Measurements from ENCODE around the gene PCDH9. TPM values are rescaled to one million over a fixed set of nuclear protein-coding genes. Genes with fewer than 3 reads are reported as not detected.

Gene PCDH9
- total RNA-seq, 2 experiments from 2014 or later: 0.14 to 0.17 TPM

GRCh38 chr13:66984241-66984640, 245.9 kb downstream of the PCDH9 start:
- POLR2A ChIA-PET: no interaction called here
- H3K9me3 Mint-ChIP-seq: peaks cover 2% of the 10 kb centered on the region
- H3K4me1 Mint-ChIP-seq: no peaks in the 10 kb centered on the region
- DNase-seq (no peak), ATAC-seq (ENCODE audit: low read depth) (no peak)
- H3K4me3 Mint-ChIP-seq: no peak overlapping the region
- no peaks in the 10 kb centered on the region for H3K27me3 Mint-ChIP-seq
- H3K27ac Mint-ChIP-seq: no peak overlapping the region
- H3K36me3 Mint-ChIP-seq: no peaks in the 10 kb centered on the region

GRCh38 chr13:66981912-66982311, 248.2 kb downstream of the PCDH9 start:
- ATAC-seq (ENCODE audit: low read depth): no peak
- no peak for DNase-seq
- Mint-ChIP-seq H3K4me3 (no peak overlapping the region), H3K36me3 (no peaks in the 10 kb centered on the region), H3K9me3 (peaks cover 2% of the 10 kb centered on the region), H3K4me1 (no peaks in the 10 kb centered on the region), H3K27me3 (no peaks in the 10 kb centered on the region), H3K27ac (no peak overlapping the region)
- POLR2A ChIA-PET: no interaction called here

- H3K36me3 Mint-ChIP-seq: no peaks in the 10 kb centered on the region
- no peak for DNase-seq
- H3K27ac Mint-ChIP-seq: no peak overlapping the region
- no peak overlapping the region for H3K4me3 Mint-ChIP-seq
- no peaks in the 10 kb centered on the region for H3K9me3 Mint-ChIP-seq
- no peak for ATAC-seq (ENCODE audit: low read depth)
- POLR2A ChIA-PET: no interaction called here
- no peaks in the 10 kb centered on the region for H3K27me3 Mint-ChIP-seq
- no peaks in the 10 kb centered on the region for H3K4me1 Mint-ChIP-seq
Measured at GRCh38 chr13:66977161-66977560, 253.0 kb downstream of the PCDH9 start.

- no peak overlapping the region for H3K4me3 Mint-ChIP-seq
- H3K9me3 Mint-ChIP-seq: no peaks in the 10 kb centered on the region
- ATAC-seq (ENCODE audit: low read depth) (no peak), DNase-seq (no peak)
- no peaks in the 10 kb centered on the region for H3K36me3 Mint-ChIP-seq
- POLR2A ChIA-PET: no interaction called here
- no peaks in the 10 kb centered on the region for H3K4me1 Mint-ChIP-seq
- H3K27me3 Mint-ChIP-seq: no peaks in the 10 kb centered on the region
- no peak overlapping the region for H3K27ac Mint-ChIP-seq
Measured at GRCh38 chr13:66974889-66975288, 255.2 kb downstream of the PCDH9 start.

- POLR2A ChIA-PET: no interaction called here
- no peak for DNase-seq
- Mint-ChIP-seq H3K4me3 (no peak overlapping the region), H3K27me3 (no peaks in the 10 kb centered on the region), H3K4me1 (no peaks in the 10 kb centered on the region), H3K36me3 (no peaks in the 10 kb centered on the region), H3K27ac (no peak overlapping the region), H3K9me3 (no peaks in the 10 kb centered on the region)
- ATAC-seq (ENCODE audit: low read depth): no peak
Measured at GRCh38 chr13:66974174-66974573, 256.0 kb downstream of the PCDH9 start.

GRCh38 chr13:66972659-66973058, 257.5 kb downstream of the PCDH9 start:
- Mint-ChIP-seq H3K9me3 (no peaks in the 10 kb centered on the region), H3K36me3 (no peaks in the 10 kb centered on the region), H3K27ac (no peak overlapping the region), H3K4me3 (no peak overlapping the region), H3K4me1 (no peaks in the 10 kb centered on the region), H3K27me3 (no peaks in the 10 kb centered on the region)
- ATAC-seq (ENCODE audit: low read depth): no peak
- POLR2A ChIA-PET: no interaction called here
- no peak for DNase-seq

GRCh38 chr13:66971004-66971403, 259.1 kb downstream of the PCDH9 start:
- Mint-ChIP-seq H3K4me3 (no peak overlapping the region), H3K27me3 (no peaks in the 10 kb centered on the region), H3K4me1 (no peaks in the 10 kb centered on the region), H3K27ac (no peak overlapping the region), H3K9me3 (no peaks in the 10 kb centered on the region), H3K36me3 (no peaks in the 10 kb centered on the region)
- ATAC-seq (ENCODE audit: low read depth): no peak
- POLR2A ChIA-PET: no interaction called here
- no peak for DNase-seq

GRCh38 chr13:66969291-66969690, 260.8 kb downstream of the PCDH9 start:
- DNase-seq: no peak
- H3K4me1 Mint-ChIP-seq: no peaks in the 10 kb centered on the region
- no peaks in the 10 kb centered on the region for H3K9me3 Mint-ChIP-seq
- H3K27ac Mint-ChIP-seq: no peak overlapping the region
- no peak overlapping the region for H3K4me3 Mint-ChIP-seq
- ATAC-seq (ENCODE audit: low read depth): no peak
- no peaks in the 10 kb centered on the region for H3K36me3 Mint-ChIP-seq
- POLR2A ChIA-PET: no interaction called here
- H3K27me3 Mint-ChIP-seq: peaks cover 3% of the 10 kb centered on the region

GRCh38 chr13:66967811-66968597, 262.1 kb downstream of the PCDH9 start:
- POLR2A ChIA-PET: no interaction called here
- DNase-seq: no peak
- ATAC-seq (ENCODE audit: low read depth): no peak
- peaks cover 3% of the 10 kb centered on the region for H3K27me3 Mint-ChIP-seq
- H3K4me1 Mint-ChIP-seq: no peaks in the 10 kb centered on the region
- no peaks in the 10 kb centered on the region for H3K36me3 Mint-ChIP-seq
- no peak overlapping the region for H3K27ac Mint-ChIP-seq
- no peaks in the 10 kb centered on the region for H3K9me3 Mint-ChIP-seq
- no peak overlapping the region for H3K4me3 Mint-ChIP-seq

GRCh38 chr13:66965181-66965580, 265.0 kb downstream of the PCDH9 start:
- no peaks in the 10 kb centered on the region for H3K36me3 Mint-ChIP-seq
- no peaks in the 10 kb centered on the region for H3K9me3 Mint-ChIP-seq
- ATAC-seq (ENCODE audit: low read depth): no peak
- no peak for DNase-seq
- H3K27ac Mint-ChIP-seq: no peak overlapping the region
- no peak overlapping the region for H3K4me3 Mint-ChIP-seq
- POLR2A ChIA-PET: no interaction called here
- H3K27me3 Mint-ChIP-seq: peaks cover 3% of the 10 kb centered on the region
- H3K4me1 Mint-ChIP-seq: no peaks in the 10 kb centered on the region

- Mint-ChIP-seq H3K27me3 (peaks cover 3% of the 10 kb centered on the region), H3K9me3 (no peaks in the 10 kb centered on the region), H3K4me1 (no peaks in the 10 kb centered on the region), H3K36me3 (no peaks in the 10 kb centered on the region), H3K27ac (no peak overlapping the region), H3K4me3 (no peak overlapping the region)
- POLR2A ChIA-PET: no interaction called here
- no peak for ATAC-seq (ENCODE audit: low read depth)
- no peak for DNase-seq
Measured at GRCh38 chr13:66962953-66963352, 267.2 kb downstream of the PCDH9 start.

GRCh38 chr13:66958611-66959010, 271.5 kb downstream of the PCDH9 start:
- no peaks in the 10 kb centered on the region for H3K27me3 Mint-ChIP-seq
- no peak for ATAC-seq (ENCODE audit: low read depth)
- POLR2A ChIA-PET: interaction anchor here (0.6 kb wide), 1 partner anchor 108 kb away, joined by 4 read pairs; no protein-coding TSS in a partner anchor
- no peak overlapping the region for H3K4me3 Mint-ChIP-seq
- no peak for DNase-seq
- no peaks in the 10 kb centered on the region for H3K36me3 Mint-ChIP-seq
- no peaks in the 10 kb centered on the region for H3K4me1 Mint-ChIP-seq
- no peak overlapping the region for H3K27ac Mint-ChIP-seq
- H3K9me3 Mint-ChIP-seq: no peaks in the 10 kb centered on the region

- Mint-ChIP-seq H3K27ac (no peak overlapping the region), H3K4me1 (no peaks in the 10 kb centered on the region), H3K9me3 (no peaks in the 10 kb centered on the region), H3K4me3 (no peak overlapping the region), H3K27me3 (no peaks in the 10 kb centered on the region), H3K36me3 (no peaks in the 10 kb centered on the region)
- DNase-seq: no peak
- POLR2A ChIA-PET: no interaction called here
- no peak for ATAC-seq (ENCODE audit: low read depth)
Measured at GRCh38 chr13:66952507-66952906, 277.6 kb downstream of the PCDH9 start.

GRCh38 chr13:66951426-66951825, 278.7 kb downstream of the PCDH9 start:
- no peak overlapping the region for H3K4me3 Mint-ChIP-seq
- ATAC-seq (ENCODE audit: low read depth) (no peak), DNase-seq (no peak)
- no peaks in the 10 kb centered on the region for H3K9me3 Mint-ChIP-seq
- POLR2A ChIA-PET: no interaction called here
- H3K27me3 Mint-ChIP-seq: no peaks in the 10 kb centered on the region
- no peaks in the 10 kb centered on the region for H3K4me1 Mint-ChIP-seq
- H3K36me3 Mint-ChIP-seq: no peaks in the 10 kb centered on the region
- no peak overlapping the region for H3K27ac Mint-ChIP-seq

GRCh38 chr13:66950666-66951065, 279.5 kb downstream of the PCDH9 start:
- no peaks in the 10 kb centered on the region for H3K4me1 Mint-ChIP-seq
- H3K9me3 Mint-ChIP-seq: no peaks in the 10 kb centered on the region
- POLR2A ChIA-PET: no interaction called here
- no peaks in the 10 kb centered on the region for H3K27me3 Mint-ChIP-seq
- DNase-seq: no peak
- no peak for ATAC-seq (ENCODE audit: low read depth)
- no peak overlapping the region for H3K4me3 Mint-ChIP-seq
- H3K36me3 Mint-ChIP-seq: no peaks in the 10 kb centered on the region
- H3K27ac Mint-ChIP-seq: no peak overlapping the region

Data from activated naive CD8-positive, alpha-beta T cell treated with anti-CD3 and anti-CD28 coated beads, Interleukin-2, amount 10 ng/mL, durations not matched to agents 7 days and 5 days (primary cell).